Measurements from ENCODE around the gene SPAG8. TPM values are rescaled to one million over a fixed set of nuclear protein-coding genes. Genes with fewer than 3 reads are reported as not detected.

SPAG8 gene
- total RNA-seq, 1 experiment from 2014 or later: not detected

- no TSS peak for BruUV-seq (replicated peaks)
- Histone ChIP-seq H3K4me3 (ENCODE audit: low read length) (no peak overlapping the region), H3K79me2 (ENCODE audit: low read length) (no peaks in the 10 kb centered on the region), H3K27me3 (ENCODE audit: low read length) (no peaks in the 10 kb centered on the region), H3K36me3 (ENCODE audit: low read depth, low read length) (no peaks in the 10 kb centered on the region), H3K4me2 (ENCODE audit: low read length) (no peak overlapping the region), H3F3A (ENCODE audit: low read length, unreplicated experiment) (peaks cover 5% of the 10 kb centered on the region), H3K9me3 (ENCODE audit: low read length) (no peaks in the 10 kb centered on the region), H3K4me1 (ENCODE audit: insufficient read depth, low read length) (peaks cover 23% of the 10 kb centered on the region), H3K9ac (ENCODE audit: low read length) (no peak overlapping the region), H2AFZ (ENCODE audit: low read length) (no peak overlapping the region), H4K20me1 (ENCODE audit: low read length) (no peaks in the 10 kb centered on the region), H3K9me2 (replicated peaks; ENCODE audit: low read length) (no peaks in the 10 kb centered on the region), H3K27ac (ENCODE audit: low read length) (no peak overlapping the region)
- TF ChIP-seq EZH2phosphoT487 (IDR thresholded peaks at IDR 0.05; ENCODE audit: borderline replicate concordance, low read length): no peak
- DNase-seq (no peak), ATAC-seq (no peak)
- intact Hi-C loops (cut with micrococcal nuclease): no loop called here
- ChIA-PET CTCF (no interaction called here), POLR2A (ENCODE audit: unreplicated experiment) (no interaction called here)
These were observed 45.1 kb downstream of the SPAG8 start for GRCh38 chr9:35766997-35767396.

GRCh38 chr9:35763803-35764202, 48.3 kb downstream of the SPAG8 start:
- DNase-seq (no peak), ATAC-seq (no peak)
- Histone ChIP-seq H2AFZ (ENCODE audit: low read length) (no peak overlapping the region), H3K36me3 (ENCODE audit: low read depth, low read length) (no peaks in the 10 kb centered on the region), H3K4me1 (ENCODE audit: insufficient read depth, low read length) (0 out of 2 replicates have a peak, but pooled peaks cover 3% of the 10 kb centered on the region), H3K27me3 (ENCODE audit: low read length) (no peaks in the 10 kb centered on the region), H3K9me2 (replicated peaks; ENCODE audit: low read length) (no peaks in the 10 kb centered on the region), H3K4me2 (ENCODE audit: low read length) (no peak overlapping the region), H3K4me3 (ENCODE audit: low read length) (no peak overlapping the region), H3K27ac (ENCODE audit: low read length) (no peak overlapping the region), H3K79me2 (ENCODE audit: low read length) (peaks cover 9% of the 10 kb centered on the region), H4K20me1 (ENCODE audit: low read length) (no peaks in the 10 kb centered on the region), H3F3A (ENCODE audit: low read length, unreplicated experiment) (no peaks in the 10 kb centered on the region), H3K9ac (ENCODE audit: low read length) (no peak overlapping the region), H3K9me3 (ENCODE audit: low read length) (no peaks in the 10 kb centered on the region)
- no peak for TF ChIP-seq EZH2 (IDR thresholded peaks at IDR 0.05; ENCODE audit: low read length, unreplicated experiment)
- no peak for TF ChIP-seq EZH2phosphoT487 (IDR thresholded peaks at IDR 0.05; ENCODE audit: borderline replicate concordance, low read length)
- TF ChIP-seq CTCF (conservative IDR thresholded peaks at IDR 0.05; ENCODE audit: low read depth, low read length): no peak
- POLR2A ChIA-PET (ENCODE audit: unreplicated experiment): no interaction called here
- no TSS peak for BruUV-seq (replicated peaks)
- CTCF ChIA-PET: no interaction called here
- intact Hi-C loops (cut with micrococcal nuclease): no loop called here

GRCh38 chr9:35763181-35763580, 48.9 kb downstream of the SPAG8 start:
- no peaks in the 10 kb centered on the region for H3F3A ChIP-seq (ENCODE audit: low read length, unreplicated experiment)
- no peaks in the 10 kb centered on the region for H4K20me1 ChIP-seq (ENCODE audit: low read length)
- ATAC-seq (peak; percentile 40), DNase-seq (no peak)
- H3K36me3 ChIP-seq (ENCODE audit: low read depth, low read length): no peaks in the 10 kb centered on the region
- CTCF ChIA-PET: no interaction called here
- POLR2A ChIA-PET (ENCODE audit: unreplicated experiment): interaction anchor here (0.7 kb wide), 2 partner anchors 13 to 684 kb away, joined by 3 read pairs; no protein-coding TSS in a partner anchor
- H3K27me3 ChIP-seq (ENCODE audit: low read length): no peaks in the 10 kb centered on the region
- H3K9ac ChIP-seq (ENCODE audit: low read length): no peak overlapping the region
- no peak overlapping the region for H3K4me2 ChIP-seq (ENCODE audit: low read length)
- H3K9me2 ChIP-seq (replicated peaks; ENCODE audit: low read length): no peaks in the 10 kb centered on the region
- no peak overlapping the region for H2AFZ ChIP-seq (ENCODE audit: low read length)
- TF ChIP-seq EZH2phosphoT487 (IDR thresholded peaks at IDR 0.05; ENCODE audit: borderline replicate concordance, low read length) (no peak), EZH2 (IDR thresholded peaks at IDR 0.05; ENCODE audit: low read length, unreplicated experiment) (no peak), CTCF (conservative IDR thresholded peaks at IDR 0.05; ENCODE audit: low read depth, low read length) (no peak)
- H3K79me2 ChIP-seq (ENCODE audit: low read length): peaks cover 16% of the 10 kb centered on the region
- peaks cover 9% of the 10 kb centered on the region for H3K4me1 ChIP-seq (ENCODE audit: insufficient read depth, low read length)
- H3K4me3 ChIP-seq (ENCODE audit: low read length): no peak overlapping the region
- no peak overlapping the region for H3K27ac ChIP-seq (ENCODE audit: low read length)
- intact Hi-C loops (cut with micrococcal nuclease): no loop called here
- H3K9me3 ChIP-seq (ENCODE audit: low read length): no peaks in the 10 kb centered on the region
- no TSS peak for BruUV-seq (replicated peaks)

All from PC-3 (cell line).